WTC11 (cell line): ENCODE results near the gene HJURP.

Experiments
- CREB1 ChIP-seq: sonication (generic); formaldehyde crosslinking; IDR thresholded peaks from 2 replicates; pipeline ENCODE4 v1.8.0; 2023; ENCODE audit warnings: mild to moderate bottlenecking, missing genetic modification reagents
- ETV6 ChIP-seq: sonication (generic); formaldehyde crosslinking; IDR thresholded peaks from 2 replicates; pipeline ENCODE4 v1.8.1; 2022; ENCODE audit warnings: mild to moderate bottlenecking, missing genetic modification reagents
- NR3C1 ChIP-seq: sonication (generic); formaldehyde crosslinking; conservative IDR thresholded peaks from 2 replicates; pipeline ENCODE4 v1.8.1; 2023; ENCODE audit warnings: low read depth, mild to moderate bottlenecking, missing genetic modification reagents
- SMAD3 ChIP-seq: sonication (generic); formaldehyde crosslinking; IDR thresholded peaks from 2 replicates; pipeline ENCODE4 v1.8.0; 2022; ENCODE audit warnings: missing genetic modification reagents, mild to moderate bottlenecking, borderline replicate concordance
- SP1 ChIP-seq: sonication (generic); formaldehyde crosslinking; conservative IDR thresholded peaks from 2 replicates; pipeline ENCODE4 v1.8.1; 2022; ENCODE audit warnings: missing genetic modification reagents
- TF ChIP-seq, protein P1 (sequence below): fragments of 200-600 bp; IDR thresholded peaks from 2 replicates; pipeline ENCODE4 v1.8.0; 2022; ENCODE audit warnings: antibody characterized with exemption
- TF ChIP-seq, protein P2 (sequence below): sonication (generic); formaldehyde crosslinking; IDR thresholded peaks from 2 replicates; pipeline ENCODE4 v1.8.1; 2022; ENCODE audit warnings: low read depth, mild to moderate bottlenecking, moderate library complexity, missing genetic modification reagents, borderline replicate concordance
- TF ChIP-seq, protein P3 (sequence below): sonication (generic); formaldehyde crosslinking; IDR thresholded peaks from 2 replicates; pipeline ENCODE4 v1.8.0; 2022; ENCODE audit warnings: mild to moderate bottlenecking, missing genetic modification reagents
- TF ChIP-seq, protein P4 (sequence below): sonication (generic); formaldehyde crosslinking; IDR thresholded peaks from 2 replicates; pipeline ENCODE4 v1.8.1; 2023; ENCODE audit warnings: mild to moderate bottlenecking, missing genetic modification reagents
- TF ChIP-seq, protein P5 (sequence below): sonication (generic); formaldehyde crosslinking; IDR thresholded peaks from 2 replicates; pipeline ENCODE4 v1.8.0; 2023; ENCODE audit warnings: missing genetic modification reagents, mild to moderate bottlenecking, borderline replicate concordance
- TF ChIP-seq, protein P6 (sequence below): sonication (generic); formaldehyde crosslinking; IDR thresholded peaks from 2 replicates; pipeline ENCODE4 v1.8.1; 2022; ENCODE audit warnings: mild to moderate bottlenecking, moderate library complexity, missing genetic modification reagents
- TF ChIP-seq, protein P7 (sequence below): sonication (generic); formaldehyde crosslinking; IDR thresholded peaks from 2 replicates; pipeline ENCODE4 v1.8.1; 2023; ENCODE audit warnings: mild to moderate bottlenecking, missing genetic modification reagents, moderate library complexity

DNA sequence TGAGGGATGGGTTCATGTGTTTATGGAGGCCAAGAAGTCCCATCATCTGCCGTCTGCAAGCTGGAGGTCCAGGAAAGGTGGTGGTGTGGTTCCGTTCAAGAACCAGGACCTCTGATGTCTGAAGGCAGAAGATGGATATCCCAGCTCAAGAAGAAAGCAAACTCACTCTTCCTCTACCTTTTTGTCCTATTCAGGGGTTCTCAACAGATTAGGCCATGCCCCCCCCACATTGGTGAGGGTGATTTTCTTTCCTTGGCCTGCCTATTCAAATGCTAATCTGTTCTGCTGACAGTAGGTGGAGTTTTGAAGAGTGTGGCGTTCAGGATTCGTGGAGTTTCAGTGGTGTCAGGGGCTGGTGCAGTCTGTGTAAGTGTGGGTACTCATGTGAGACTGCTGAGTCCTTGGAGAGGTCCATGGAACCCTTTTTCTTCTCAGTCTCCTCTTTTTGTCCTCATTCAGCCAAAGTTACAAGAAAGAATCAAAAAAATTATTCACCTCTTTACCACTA, 8.0 kb upstream of the HJURP start:
- TF ChIP-seq, protein P1, sequence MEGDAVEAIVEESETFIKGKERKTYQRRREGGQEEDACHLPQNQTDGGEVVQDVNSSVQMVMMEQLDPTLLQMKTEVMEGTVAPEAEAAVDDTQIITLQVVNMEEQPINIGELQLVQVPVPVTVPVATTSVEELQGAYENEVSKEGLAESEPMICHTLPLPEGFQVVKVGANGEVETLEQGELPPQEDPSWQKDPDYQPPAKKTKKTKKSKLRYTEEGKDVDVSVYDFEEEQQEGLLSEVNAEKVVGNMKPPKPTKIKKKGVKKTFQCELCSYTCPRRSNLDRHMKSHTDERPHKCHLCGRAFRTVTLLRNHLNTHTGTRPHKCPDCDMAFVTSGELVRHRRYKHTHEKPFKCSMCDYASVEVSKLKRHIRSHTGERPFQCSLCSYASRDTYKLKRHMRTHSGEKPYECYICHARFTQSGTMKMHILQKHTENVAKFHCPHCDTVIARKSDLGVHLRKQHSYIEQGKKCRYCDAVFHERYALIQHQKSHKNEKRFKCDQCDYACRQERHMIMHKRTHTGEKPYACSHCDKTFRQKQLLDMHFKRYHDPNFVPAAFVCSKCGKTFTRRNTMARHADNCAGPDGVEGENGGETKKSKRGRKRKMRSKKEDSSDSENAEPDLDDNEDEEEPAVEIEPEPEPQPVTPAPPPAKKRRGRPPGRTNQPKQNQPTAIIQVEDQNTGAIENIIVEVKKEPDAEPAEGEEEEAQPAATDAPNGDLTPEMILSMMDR, result no peak
- TF ChIP-seq SMAD3 (CRISPR knock-in tag) (no peak), SP1 (CRISPR knock-in tag) (no peak), CREB1 (no peak), ETV6 (CRISPR knock-in tag) (no peak), NR3C1 (CRISPR knock-in tag) (no peak)
- TF ChIP-seq, protein P2, sequence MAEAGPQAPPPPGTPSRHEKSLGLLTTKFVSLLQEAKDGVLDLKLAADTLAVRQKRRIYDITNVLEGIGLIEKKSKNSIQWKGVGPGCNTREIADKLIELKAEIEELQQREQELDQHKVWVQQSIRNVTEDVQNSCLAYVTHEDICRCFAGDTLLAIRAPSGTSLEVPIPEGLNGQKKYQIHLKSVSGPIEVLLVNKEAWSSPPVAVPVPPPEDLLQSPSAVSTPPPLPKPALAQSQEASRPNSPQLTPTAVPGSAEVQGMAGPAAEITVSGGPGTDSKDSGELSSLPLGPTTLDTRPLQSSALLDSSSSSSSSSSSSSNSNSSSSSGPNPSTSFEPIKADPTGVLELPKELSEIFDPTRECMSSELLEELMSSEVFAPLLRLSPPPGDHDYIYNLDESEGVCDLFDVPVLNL (CRISPR knock-in tag), result no peak
- TF ChIP-seq, protein P3, sequence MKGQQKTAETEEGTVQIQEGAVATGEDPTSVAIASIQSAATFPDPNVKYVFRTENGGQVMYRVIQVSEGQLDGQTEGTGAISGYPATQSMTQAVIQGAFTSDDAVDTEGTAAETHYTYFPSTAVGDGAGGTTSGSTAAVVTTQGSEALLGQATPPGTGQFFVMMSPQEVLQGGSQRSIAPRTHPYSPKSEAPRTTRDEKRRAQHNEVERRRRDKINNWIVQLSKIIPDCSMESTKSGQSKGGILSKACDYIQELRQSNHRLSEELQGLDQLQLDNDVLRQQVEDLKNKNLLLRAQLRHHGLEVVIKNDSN (CRISPR knock-in tag), result no peak
- TF ChIP-seq, protein P4, sequence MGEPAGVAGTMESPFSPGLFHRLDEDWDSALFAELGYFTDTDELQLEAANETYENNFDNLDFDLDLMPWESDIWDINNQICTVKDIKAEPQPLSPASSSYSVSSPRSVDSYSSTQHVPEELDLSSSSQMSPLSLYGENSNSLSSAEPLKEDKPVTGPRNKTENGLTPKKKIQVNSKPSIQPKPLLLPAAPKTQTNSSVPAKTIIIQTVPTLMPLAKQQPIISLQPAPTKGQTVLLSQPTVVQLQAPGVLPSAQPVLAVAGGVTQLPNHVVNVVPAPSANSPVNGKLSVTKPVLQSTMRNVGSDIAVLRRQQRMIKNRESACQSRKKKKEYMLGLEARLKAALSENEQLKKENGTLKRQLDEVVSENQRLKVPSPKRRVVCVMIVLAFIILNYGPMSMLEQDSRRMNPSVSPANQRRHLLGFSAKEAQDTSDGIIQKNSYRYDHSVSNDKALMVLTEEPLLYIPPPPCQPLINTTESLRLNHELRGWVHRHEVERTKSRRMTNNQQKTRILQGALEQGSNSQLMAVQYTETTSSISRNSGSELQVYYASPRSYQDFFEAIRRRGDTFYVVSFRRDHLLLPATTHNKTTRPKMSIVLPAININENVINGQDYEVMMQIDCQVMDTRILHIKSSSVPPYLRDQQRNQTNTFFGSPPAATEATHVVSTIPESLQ (CRISPR knock-in tag), result no peak
- TF ChIP-seq, protein P5, sequence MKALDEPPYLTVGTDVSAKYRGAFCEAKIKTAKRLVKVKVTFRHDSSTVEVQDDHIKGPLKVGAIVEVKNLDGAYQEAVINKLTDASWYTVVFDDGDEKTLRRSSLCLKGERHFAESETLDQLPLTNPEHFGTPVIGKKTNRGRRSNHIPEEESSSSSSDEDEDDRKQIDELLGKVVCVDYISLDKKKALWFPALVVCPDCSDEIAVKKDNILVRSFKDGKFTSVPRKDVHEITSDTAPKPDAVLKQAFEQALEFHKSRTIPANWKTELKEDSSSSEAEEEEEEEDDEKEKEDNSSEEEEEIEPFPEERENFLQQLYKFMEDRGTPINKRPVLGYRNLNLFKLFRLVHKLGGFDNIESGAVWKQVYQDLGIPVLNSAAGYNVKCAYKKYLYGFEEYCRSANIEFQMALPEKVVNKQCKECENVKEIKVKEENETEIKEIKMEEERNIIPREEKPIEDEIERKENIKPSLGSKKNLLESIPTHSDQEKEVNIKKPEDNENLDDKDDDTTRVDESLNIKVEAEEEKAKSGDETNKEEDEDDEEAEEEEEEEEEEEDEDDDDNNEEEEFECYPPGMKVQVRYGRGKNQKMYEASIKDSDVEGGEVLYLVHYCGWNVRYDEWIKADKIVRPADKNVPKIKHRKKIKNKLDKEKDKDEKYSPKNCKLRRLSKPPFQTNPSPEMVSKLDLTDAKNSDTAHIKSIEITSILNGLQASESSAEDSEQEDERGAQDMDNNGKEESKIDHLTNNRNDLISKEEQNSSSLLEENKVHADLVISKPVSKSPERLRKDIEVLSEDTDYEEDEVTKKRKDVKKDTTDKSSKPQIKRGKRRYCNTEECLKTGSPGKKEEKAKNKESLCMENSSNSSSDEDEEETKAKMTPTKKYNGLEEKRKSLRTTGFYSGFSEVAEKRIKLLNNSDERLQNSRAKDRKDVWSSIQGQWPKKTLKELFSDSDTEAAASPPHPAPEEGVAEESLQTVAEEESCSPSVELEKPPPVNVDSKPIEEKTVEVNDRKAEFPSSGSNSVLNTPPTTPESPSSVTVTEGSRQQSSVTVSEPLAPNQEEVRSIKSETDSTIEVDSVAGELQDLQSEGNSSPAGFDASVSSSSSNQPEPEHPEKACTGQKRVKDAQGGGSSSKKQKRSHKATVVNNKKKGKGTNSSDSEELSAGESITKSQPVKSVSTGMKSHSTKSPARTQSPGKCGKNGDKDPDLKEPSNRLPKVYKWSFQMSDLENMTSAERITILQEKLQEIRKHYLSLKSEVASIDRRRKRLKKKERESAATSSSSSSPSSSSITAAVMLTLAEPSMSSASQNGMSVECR (CRISPR knock-in tag), result no peak
- TF ChIP-seq, protein P6, sequence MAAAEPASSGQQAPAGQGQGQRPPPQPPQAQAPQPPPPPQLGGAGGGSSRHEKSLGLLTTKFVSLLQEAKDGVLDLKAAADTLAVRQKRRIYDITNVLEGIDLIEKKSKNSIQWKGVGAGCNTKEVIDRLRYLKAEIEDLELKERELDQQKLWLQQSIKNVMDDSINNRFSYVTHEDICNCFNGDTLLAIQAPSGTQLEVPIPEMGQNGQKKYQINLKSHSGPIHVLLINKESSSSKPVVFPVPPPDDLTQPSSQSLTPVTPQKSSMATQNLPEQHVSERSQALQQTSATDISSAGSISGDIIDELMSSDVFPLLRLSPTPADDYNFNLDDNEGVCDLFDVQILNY (CRISPR knock-in tag), result no peak
- TF ChIP-seq, protein P7, sequence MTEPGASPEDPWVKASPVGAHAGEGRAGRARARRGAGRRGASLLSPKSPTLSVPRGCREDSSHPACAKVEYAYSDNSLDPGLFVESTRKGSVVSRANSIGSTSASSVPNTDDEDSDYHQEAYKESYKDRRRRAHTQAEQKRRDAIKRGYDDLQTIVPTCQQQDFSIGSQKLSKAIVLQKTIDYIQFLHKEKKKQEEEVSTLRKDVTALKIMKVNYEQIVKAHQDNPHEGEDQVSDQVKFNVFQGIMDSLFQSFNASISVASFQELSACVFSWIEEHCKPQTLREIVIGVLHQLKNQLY (CRISPR knock-in tag), result no peak
